Endodermal cell (in vitro differentiated cells): ENCODE results near the gene PLCH2. TPM values are rescaled to one million over a fixed set of nuclear protein-coding genes. Genes with fewer than 3 reads are reported as not detected.

ENCODE experiments used
- DNase-seq: peaks from one replicate; pipeline ENCODE4 v3.0.0-alpha.2; 2017
- H3K27ac ChIP-seq: 2 replicates; pipeline ENCODE4 v1.5.1; 2013; ENCODE audit warnings: mild to moderate bottlenecking, low read depth, low read length, moderate library complexity
- H3K27me3 ChIP-seq: 2 replicates; pipeline ENCODE4 v1.6.1; 2013; ENCODE audit warnings: mild to moderate bottlenecking, low read length, moderate library complexity; ENCODE audit not compliant: insufficient read depth, control insufficient read depth, poor library complexity, severe bottlenecking
- H3K36me3 ChIP-seq: 2 replicates; pipeline ENCODE4 v1.7.0; 2013; ENCODE audit warnings: mild to moderate bottlenecking, low read length, moderate library complexity; ENCODE audit not compliant: control insufficient read depth, insufficient read depth
- H3K4me1 ChIP-seq: one replicate; pipeline ENCODE4 v1.7.0; 2013; ENCODE audit warnings: low read length; ENCODE audit not compliant: control insufficient read depth, insufficient read depth
- H3K4me3 ChIP-seq: 2 replicates; pipeline ENCODE4 v1.5.1; 2013; ENCODE audit warnings: mild to moderate bottlenecking, low read length, moderate library complexity
- H3K9ac ChIP-seq: 2 replicates; pipeline ENCODE4 v1.6.1; 2013; ENCODE audit warnings: mild to moderate bottlenecking, low read length, moderate library complexity; ENCODE audit not compliant: poor library complexity, severe bottlenecking; ENCODE audit errors: extremely low read depth
- H3K9me3 ChIP-seq: 2 replicates; pipeline ENCODE4 v1.6.1; 2013; ENCODE audit warnings: mild to moderate bottlenecking, low read length, moderate library complexity; ENCODE audit not compliant: control insufficient read depth
- H3K27ac Mint-ChIP-seq: 2 replicates; pipeline ENCODE4 v1.8.0; 2020; ENCODE audit warnings: mixed read lengths
- H3K27me3 Mint-ChIP-seq: 2 replicates; pipeline ENCODE4 v1.8.0; 2021; ENCODE audit warnings: mild to moderate bottlenecking, mixed read lengths; ENCODE audit not compliant: insufficient read depth
- H3K36me3 Mint-ChIP-seq: 2 replicates; pipeline ENCODE4 v1.8.0; 2020; ENCODE audit warnings: low read depth, mixed read lengths
- H3K4me1 Mint-ChIP-seq: 2 replicates; pipeline ENCODE4 v1.8.0; 2020; ENCODE audit warnings: mixed read lengths
- H3K4me3 Mint-ChIP-seq: 2 replicates; pipeline ENCODE4 v1.8.0; 2020; ENCODE audit warnings: mild to moderate bottlenecking, moderate library complexity, mixed read lengths
- H3K9me3 Mint-ChIP-seq: 2 replicates; pipeline ENCODE4 v1.8.0; 2020; ENCODE audit warnings: mild to moderate bottlenecking, mixed read lengths
- WGBS, 2 experiments: methylation state at CpG; one replicate each; pipeline versions ENCODE4 v1.1.5 to v1.1.7; 2013; ENCODE audit warnings: missing lambda C conversion rate in 2 of 2, mixed read lengths in 1 of 2; ENCODE audit not compliant: insufficient coverage in 1 of 2, insufficient read length in 1 of 2; 5-methylcytosine and 5-hydroxymethylcytosine counted together
- total RNA-seq, 2 donors: library from RNA; stranded (reverse); fragmentation: NEBNext Ultra II Directional in 1 of 2; extraction: Animal tissue kit (Norgen Biotek cat#: 25700) in 1 of 2; gene quantifications; 2 replicates in 1 of 2; 3 replicates in 1 of 2; pipeline ENCODE4 v1.2.1, GENCODE V29; 2021
- TF ChIP-seq, protein P1 (sequence below): fragments of 200-600 bp; sonication (generic); conservative IDR thresholded peaks from 2 replicates; pipeline ENCODE4 v1.5.0; 2021; ENCODE audit warnings: antibody characterized with exemption, mild to moderate bottlenecking

PLCH2 gene
- total RNA-seq, 2 donors from 2014 or later, result 0.18 to 0.31 TPM

DNA sequence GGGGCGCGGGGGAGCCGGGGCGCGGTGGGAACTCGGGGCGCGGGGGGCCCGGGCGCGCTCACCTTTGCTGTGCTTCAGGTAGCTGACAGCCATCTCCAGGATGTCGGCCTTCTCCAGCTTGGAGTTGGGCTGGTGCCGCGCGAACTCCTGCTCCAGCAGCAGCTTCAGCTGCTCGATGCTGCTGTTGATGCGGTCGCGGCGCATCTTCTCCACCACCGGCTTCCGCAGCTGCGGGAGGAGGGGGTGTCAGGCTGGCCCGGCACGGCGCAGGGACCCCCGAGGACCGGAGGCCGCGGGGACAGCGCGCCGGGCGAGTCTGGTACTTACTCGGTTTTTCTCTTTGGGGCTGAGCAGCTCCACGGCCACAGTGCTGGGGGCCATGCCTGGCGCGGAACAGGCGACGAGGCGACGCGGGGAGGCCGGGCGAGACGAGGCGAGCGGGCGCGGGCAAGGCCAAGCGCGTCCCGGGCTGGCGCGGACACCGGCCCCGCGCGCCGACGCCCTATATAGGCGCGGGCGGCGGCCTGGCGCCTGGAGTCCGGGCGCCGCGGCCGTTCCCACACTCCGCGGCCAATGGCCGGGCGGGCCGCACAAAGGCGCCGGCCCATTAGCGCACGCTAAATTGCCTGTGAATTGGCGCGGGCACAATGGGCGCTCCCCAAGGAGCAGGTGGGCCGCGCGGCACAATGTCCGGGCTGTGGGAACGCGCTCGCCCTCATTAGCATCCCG is 53.9 kb downstream of the PLCH2 start, which contains the start of gene HES5:
Gene HES5 (minus strand): TSS at position 480 of the 729 bp plus-strand sequence. CDS start 99 bp downstream, at position 381.
- no peaks in the 10 kb centered on the region for H3K9me3 ChIP-seq
- H3K27ac Mint-ChIP-seq, result no peak within 1 kb of the TSS
- H3K4me1 Mint-ChIP-seq, result peaks cover 10% of the 10 kb centered on the region
- H3K27me3 ChIP-seq, result peaks cover 79% of the 10 kb centered on the region
- H3K4me3 ChIP-seq, result no peak within 1 kb of the TSS
- H3K27me3 Mint-ChIP-seq, result peaks cover 73% of the 10 kb centered on the region
- no peak within 1 kb of the TSS for H3K9ac ChIP-seq
- 2 to 3% methylated on average over 58 to 91 of the region's 91 CpGs for WGBS, 2 experiments
- peak; percentile 86 for DNase-seq
- H3K36me3 Mint-ChIP-seq, result no peaks in the 10 kb centered on the region
- H3K4me1 ChIP-seq, result peaks cover under 1% of the 10 kb centered on the region
- no peaks in the 10 kb centered on the region for H3K9me3 Mint-ChIP-seq
- H3K36me3 ChIP-seq, result no peaks in the 10 kb centered on the region
- TF ChIP-seq, protein P1, sequence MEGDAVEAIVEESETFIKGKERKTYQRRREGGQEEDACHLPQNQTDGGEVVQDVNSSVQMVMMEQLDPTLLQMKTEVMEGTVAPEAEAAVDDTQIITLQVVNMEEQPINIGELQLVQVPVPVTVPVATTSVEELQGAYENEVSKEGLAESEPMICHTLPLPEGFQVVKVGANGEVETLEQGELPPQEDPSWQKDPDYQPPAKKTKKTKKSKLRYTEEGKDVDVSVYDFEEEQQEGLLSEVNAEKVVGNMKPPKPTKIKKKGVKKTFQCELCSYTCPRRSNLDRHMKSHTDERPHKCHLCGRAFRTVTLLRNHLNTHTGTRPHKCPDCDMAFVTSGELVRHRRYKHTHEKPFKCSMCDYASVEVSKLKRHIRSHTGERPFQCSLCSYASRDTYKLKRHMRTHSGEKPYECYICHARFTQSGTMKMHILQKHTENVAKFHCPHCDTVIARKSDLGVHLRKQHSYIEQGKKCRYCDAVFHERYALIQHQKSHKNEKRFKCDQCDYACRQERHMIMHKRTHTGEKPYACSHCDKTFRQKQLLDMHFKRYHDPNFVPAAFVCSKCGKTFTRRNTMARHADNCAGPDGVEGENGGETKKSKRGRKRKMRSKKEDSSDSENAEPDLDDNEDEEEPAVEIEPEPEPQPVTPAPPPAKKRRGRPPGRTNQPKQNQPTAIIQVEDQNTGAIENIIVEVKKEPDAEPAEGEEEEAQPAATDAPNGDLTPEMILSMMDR, result no peak
- H3K4me3 Mint-ChIP-seq, result peak within 1 kb of the TSS; percentile 33
- H3K27ac ChIP-seq, result peak within 1 kb of the TSS; percentile 88

DNA sequence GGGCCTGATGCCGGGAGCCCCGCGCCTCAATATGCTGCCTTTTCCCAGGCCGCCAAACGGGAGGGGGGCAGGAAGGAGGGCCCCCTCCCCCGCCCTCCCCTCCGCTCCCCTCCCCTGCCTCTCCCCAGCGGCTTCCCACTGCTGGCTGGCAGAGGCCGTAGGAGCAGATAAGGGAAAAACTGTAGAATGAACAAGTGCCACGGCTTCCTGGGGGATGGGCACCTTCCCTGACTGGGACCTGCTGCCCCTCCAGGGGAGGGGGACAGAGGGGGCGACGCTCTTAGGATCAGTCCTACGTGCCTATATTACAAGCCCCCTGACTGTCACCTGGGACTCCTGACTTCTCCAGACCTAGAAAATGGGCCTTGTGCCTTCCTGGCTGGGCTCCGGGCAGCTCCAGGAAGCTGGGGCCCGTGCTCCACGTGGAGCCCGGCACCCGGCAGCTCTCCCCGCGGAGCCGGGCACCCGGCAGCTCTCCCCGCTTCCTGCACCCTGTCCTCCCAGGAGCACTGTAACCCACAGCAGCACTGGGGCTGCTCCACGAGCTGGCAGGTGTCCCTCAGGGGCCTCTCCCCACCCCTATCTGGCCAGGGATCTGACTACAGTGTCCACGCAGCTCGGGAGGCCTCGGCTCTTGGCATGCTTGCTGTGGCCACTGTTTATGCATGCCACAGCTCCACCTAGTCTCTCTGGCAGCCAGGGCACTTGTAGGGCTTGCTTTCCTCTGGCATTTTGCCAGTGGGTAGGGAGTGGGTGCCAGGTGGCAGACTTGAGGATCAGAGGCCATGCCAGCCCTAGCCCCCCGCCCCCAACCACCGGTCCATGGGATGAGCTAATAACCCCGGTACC is 54.6 kb downstream of the PLCH2 start:
- no peaks in the 10 kb centered on the region for H3K36me3 ChIP-seq
- no peaks in the 10 kb centered on the region for H3K36me3 Mint-ChIP-seq
- H3K9me3 Mint-ChIP-seq, result no peaks in the 10 kb centered on the region
- DNase-seq, result no peak
- peaks cover 78% of the 10 kb centered on the region for H3K27me3 Mint-ChIP-seq
- peaks cover 7% of the 10 kb centered on the region for H3K4me1 Mint-ChIP-seq
- peak overlapping the region; percentile 78 for H3K27ac ChIP-seq
- H3K9me3 ChIP-seq, result no peaks in the 10 kb centered on the region
- H3K4me3 Mint-ChIP-seq, result no peak overlapping the region
- peaks cover 3% of the 10 kb centered on the region for H3K4me1 ChIP-seq
- no peak overlapping the region for H3K9ac ChIP-seq
- TF ChIP-seq, protein P1, result no peak
- 50 to 60% methylated on average over 17 to 27 of the region's 30 CpGs for WGBS, 2 experiments
- no peak overlapping the region for H3K4me3 ChIP-seq
- H3K27me3 ChIP-seq, result peaks cover 87% of the 10 kb centered on the region
- no peak overlapping the region for H3K27ac Mint-ChIP-seq

DNA sequence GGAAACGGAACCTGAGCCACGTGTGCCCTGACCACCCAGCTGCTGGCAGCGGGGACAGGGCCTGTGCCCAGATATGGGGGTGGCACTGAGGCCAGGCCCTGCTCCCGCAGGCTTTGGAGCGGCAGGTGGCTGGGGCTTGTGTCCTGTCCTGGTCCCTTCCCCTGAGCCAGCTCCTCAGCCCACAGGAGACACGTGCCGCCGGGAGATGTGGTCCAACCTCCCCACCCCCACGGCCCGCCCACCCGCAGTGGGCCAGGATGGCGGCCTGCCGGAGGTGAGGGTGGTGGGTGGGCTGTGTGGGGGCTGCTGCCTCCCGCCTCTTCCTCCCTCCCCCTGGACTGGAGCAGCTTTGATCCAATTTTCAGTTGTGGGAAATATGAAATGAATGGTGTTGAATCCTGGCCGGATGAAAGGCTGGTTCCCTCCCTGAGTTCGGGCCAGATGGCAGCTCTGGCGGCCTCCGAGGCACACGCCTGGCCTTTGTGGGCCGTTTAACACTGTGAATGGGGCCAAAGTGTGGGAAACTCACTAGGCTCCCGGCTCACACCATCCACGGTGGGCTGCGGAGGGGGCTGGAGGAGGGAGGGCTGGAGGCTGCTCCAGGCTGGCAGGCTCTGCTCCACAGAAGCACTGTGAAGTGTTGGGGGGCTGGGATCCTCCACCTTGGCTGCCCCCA is 56.5 kb downstream of the PLCH2 start:
- Histone ChIP-seq H3K4me3 (no peak overlapping the region), H3K27me3 (peaks cover 84% of the 10 kb centered on the region), H3K4me1 (peaks cover 3% of the 10 kb centered on the region), H3K27ac (peak overlapping the region; percentile 87), H3K36me3 (no peaks in the 10 kb centered on the region), H3K9me3 (no peaks in the 10 kb centered on the region), H3K9ac (no peak overlapping the region)
- no peaks in the 10 kb centered on the region for H3K9me3 Mint-ChIP-seq
- DNase-seq, result no peak
- no peak overlapping the region for H3K4me3 Mint-ChIP-seq
- no peaks in the 10 kb centered on the region for H3K36me3 Mint-ChIP-seq
- peaks cover 6% of the 10 kb centered on the region for H3K4me1 Mint-ChIP-seq
- whole genome bisulfite sequencing, 2 experiments, result 91 to 96% methylated on average over 7 to 23 of the region's 23 CpGs
- TF ChIP-seq, protein P1, result no peak
- peaks cover 83% of the 10 kb centered on the region for H3K27me3 Mint-ChIP-seq
- no peak overlapping the region for H3K27ac Mint-ChIP-seq
